WTC11 (cell line): ENCODE data around the gene GABRR3. TPM values are rescaled to one million over a fixed set of nuclear protein-coding genes. Genes with fewer than 3 reads are reported as not detected.

Experiments
- ATAC-seq: fragments of 200-7000 bp; cut with Tn5 transposase; 2 replicates; pipeline ENCODE4 v1.10.0; 2021; ENCODE audit warnings: mild to moderate bottlenecking, moderate library complexity
- CTCF ChIA-PET: fragments of 300-600 bp; sonication (Branson Sonifier 250); formaldehyde crosslinking; loops from one replicate; lab custom pipeline; 2021; ENCODE audit warnings: antibody characterized with exemption; lab: Charles Lee
- POLR2A ChIA-PET: fragments of 350-600 bp; sonication (Branson Sonifier 250); formaldehyde crosslinking; loops from one replicate; lab custom pipeline; 2021; ENCODE audit warnings: antibody characterized with exemption; lab: Charles Lee
- DNase-seq: peaks from one replicate; pipeline ENCODE4 v3.0.0; 2021; ENCODE audit warnings: low spot score
- H3K27ac Mint-ChIP-seq: 2 replicates; pipeline ENCODE4 v1.8.0; 2021; ENCODE audit warnings: mixed read lengths
- H3K27me3 Mint-ChIP-seq: 2 replicates; pipeline ENCODE4 v1.8.0; 2021; ENCODE audit warnings: low read depth, mild to moderate bottlenecking, moderate library complexity, mixed read lengths
- H3K36me3 Mint-ChIP-seq: 2 replicates; pipeline ENCODE4 v1.8.0; 2021; ENCODE audit warnings: mixed read lengths
- H3K4me1 Mint-ChIP-seq: 2 replicates; pipeline ENCODE4 v1.8.0; 2022; ENCODE audit warnings: mixed read lengths
- H3K4me3 Mint-ChIP-seq: 2 replicates; pipeline ENCODE4 v1.8.0; 2021; ENCODE audit warnings: mild to moderate bottlenecking, moderate library complexity, mixed read lengths
- H3K9me3 Mint-ChIP-seq: 2 replicates; pipeline ENCODE4 v1.8.0; 2021; ENCODE audit warnings: mixed read lengths
- AFF4 ChIP-seq: sonication (generic); formaldehyde crosslinking; IDR thresholded peaks from 2 replicates; pipeline ENCODE4 v1.8.1; 2023; ENCODE audit warnings: mild to moderate bottlenecking, missing genetic modification reagents, borderline replicate concordance
- AR ChIP-seq: fragments of 250-450 bp; sonication (Bioruptor Pico); IDR thresholded peaks from 2 replicates; pipeline ENCODE4 v1.9.0; 2021; ENCODE audit warnings: mild to moderate bottlenecking
- ARID4B ChIP-seq: sonication (generic); formaldehyde crosslinking; IDR thresholded peaks from 2 replicates; pipeline ENCODE4 v1.8.0; 2023; ENCODE audit warnings: missing genetic modification reagents, mild to moderate bottlenecking, borderline replicate concordance
- CBFB ChIP-seq: sonication (generic); formaldehyde crosslinking; IDR thresholded peaks from 2 replicates; pipeline ENCODE4 v1.8.1; 2022; ENCODE audit warnings: mild to moderate bottlenecking, low read depth, missing genetic modification reagents
- FOXJ3 ChIP-seq: sonication (generic); formaldehyde crosslinking; IDR thresholded peaks from 2 replicates; pipeline ENCODE4 v1.9.0; 2021; ENCODE audit warnings: missing genetic modification reagents, mild to moderate bottlenecking, borderline replicate concordance
- FOXK1 ChIP-seq: sonication (generic); formaldehyde crosslinking; IDR thresholded peaks from 2 replicates; pipeline ENCODE4 v1.8.0; 2022; ENCODE audit warnings: mild to moderate bottlenecking, moderate library complexity, missing genetic modification reagents
- GTF2I ChIP-seq: fragments of 250-450 bp; sonication (Bioruptor Pico); conservative IDR thresholded peaks from 2 replicates; pipeline ENCODE4 v1.4.0; 2021; ENCODE audit warnings: mild to moderate bottlenecking
- IRF2 ChIP-seq: sonication (generic); formaldehyde crosslinking; IDR thresholded peaks from 2 replicates; pipeline ENCODE4 v1.8.0; 2022; ENCODE audit warnings: low read depth, missing genetic modification reagents, borderline replicate concordance
- KAT7 ChIP-seq: sonication (generic); formaldehyde crosslinking; IDR thresholded peaks from 2 replicates; pipeline ENCODE4 v1.8.1; 2023; ENCODE audit warnings: missing genetic modification reagents, mild to moderate bottlenecking, borderline replicate concordance
- PRRX2 ChIP-seq: fragments of 250-450 bp; sonication (Bioruptor Pico); IDR thresholded peaks from 2 replicates; pipeline ENCODE4 v1.8.0; 2021; ENCODE audit warnings: mild to moderate bottlenecking
- ZNF416 ChIP-seq: fragments of 250-450 bp; sonication (Bioruptor Pico); IDR thresholded peaks from 2 replicates; pipeline ENCODE4 v1.9.0; 2021; ENCODE audit warnings: mild to moderate bottlenecking, inconsistent platforms
- total RNA-seq: library from RNA; stranded (reverse); gene quantifications from 3 replicates; pipeline ENCODE4 v1.2.3, GENCODE V29; 2021

The GABRR3 gene
- total RNA-seq, 1 experiment from 2014 or later = not detected

- TF ChIP-seq AR (CRISPR knock-in tag) = no peak
- no peak for TF ChIP-seq ZNF416
- no peak for TF ChIP-seq IRF2 (CRISPR knock-in tag)
- no peak for TF ChIP-seq CBFB (CRISPR knock-in tag)
- TF ChIP-seq ARID4B (CRISPR knock-in tag) = no peak
- TF ChIP-seq, all 79 proteins: peak for 0
These were observed 42.5 kb downstream of the GABRR3 start (continued) for GRCh38 chr3:97992547-97993173.

- no peak for TF ChIP-seq PRRX2 (CRISPR knock-in tag)
- no peak for TF ChIP-seq GTF2I (CRISPR knock-in tag)
- no peak for TF ChIP-seq FOXK1 (CRISPR knock-in tag)
- TF ChIP-seq FOXJ3 (CRISPR knock-in tag) = no peak
- TF ChIP-seq AFF4 (CRISPR knock-in tag) = no peak
- TF ChIP-seq KAT7 (CRISPR knock-in tag) = no peak
- TF ChIP-seq, all 79 proteins: peak for 0
- POLR2A ChIA-PET = interaction anchor here (0.5 kb wide), 1 partner anchor 45 kb away, joined by 3 read pairs; no protein-coding TSS in a partner anchor
- CTCF ChIA-PET = no interaction called here
- ATAC-seq (no peak), DNase-seq (no peak)
- Mint-ChIP-seq H3K4me1 (peaks cover 29% of the 10 kb centered on the region), H3K27ac (no peak overlapping the region), H3K27me3 (no peaks in the 10 kb centered on the region), H3K4me3 (no peak overlapping the region), H3K36me3 (no peaks in the 10 kb centered on the region), H3K9me3 (peaks cover 10% of the 10 kb centered on the region)
These were observed 43.8 kb downstream of the GABRR3 start for GRCh38 chr3:97991293-97991682.
